Activated CD4-positive, alpha-beta memory T cell treated with anti-CD3 and anti-CD28 coated beads, Interleukin-2, amount 10 ng/mL, durations not matched to agents 7 days and 5 days (primary cell): ENCODE data around the gene RAD50. TPM values are rescaled to one million over a fixed set of nuclear protein-coding genes. Genes with fewer than 3 reads are reported as not detected.
A peak's percentile ranks its signal among the peaks of the same experiment; 100 is the strongest.
"Not testable (repeated sequence)": the region's sequence is repeated elsewhere in the genome, so short reads cannot be mapped to it uniquely, and the experiment has no call there.

ENCODE experiments used
- CTCF ChIA-PET: fragments of 350-600 bp; sonication (Branson Sonifier 250); formaldehyde crosslinking; loops from one replicate; lab custom pipeline; 2021; ENCODE audit warnings: antibody characterized with exemption, inconsistent platforms; lab: Charles Lee
- POLR2A ChIA-PET: fragments of 350-600 bp; sonication (Branson Sonifier 250); formaldehyde crosslinking; loops from one replicate; lab custom pipeline; 2021; ENCODE audit warnings: antibody characterized with exemption; lab: Charles Lee
- DNase-seq: peaks from one replicate; pipeline ENCODE4 v3.0.0-alpha.2; 2020
- H3K27ac Mint-ChIP-seq: one replicate; pipeline ENCODE4 v1.8.0; 2021; ENCODE audit warnings: mild to moderate bottlenecking, mixed read lengths
- H3K27me3 Mint-ChIP-seq: one replicate; pipeline ENCODE4 v1.8.0; 2021; ENCODE audit warnings: mixed read lengths
- H3K36me3 Mint-ChIP-seq: one replicate; pipeline ENCODE4 v1.8.0; 2021; ENCODE audit warnings: low read depth, mixed read lengths
- H3K4me1 Mint-ChIP-seq: one replicate; pipeline ENCODE4 v1.8.0; 2021; ENCODE audit warnings: mixed read lengths
- H3K4me3 Mint-ChIP-seq: one replicate; pipeline ENCODE4 v1.8.0; 2021; ENCODE audit warnings: mild to moderate bottlenecking, mixed read lengths
- H3K9me3 Mint-ChIP-seq: one replicate; pipeline ENCODE4 v1.8.0; 2021; ENCODE audit warnings: mixed read lengths
- total RNA-seq, 2 experiments: library from RNA; stranded (reverse); gene quantifications; one replicate each; pipeline ENCODE4 v1.2.3, GENCODE V29; 2021

RAD50 gene
- total RNA-seq, 2 experiments from 2014 or later, result 35.6 to 38.9 TPM

DNA sequence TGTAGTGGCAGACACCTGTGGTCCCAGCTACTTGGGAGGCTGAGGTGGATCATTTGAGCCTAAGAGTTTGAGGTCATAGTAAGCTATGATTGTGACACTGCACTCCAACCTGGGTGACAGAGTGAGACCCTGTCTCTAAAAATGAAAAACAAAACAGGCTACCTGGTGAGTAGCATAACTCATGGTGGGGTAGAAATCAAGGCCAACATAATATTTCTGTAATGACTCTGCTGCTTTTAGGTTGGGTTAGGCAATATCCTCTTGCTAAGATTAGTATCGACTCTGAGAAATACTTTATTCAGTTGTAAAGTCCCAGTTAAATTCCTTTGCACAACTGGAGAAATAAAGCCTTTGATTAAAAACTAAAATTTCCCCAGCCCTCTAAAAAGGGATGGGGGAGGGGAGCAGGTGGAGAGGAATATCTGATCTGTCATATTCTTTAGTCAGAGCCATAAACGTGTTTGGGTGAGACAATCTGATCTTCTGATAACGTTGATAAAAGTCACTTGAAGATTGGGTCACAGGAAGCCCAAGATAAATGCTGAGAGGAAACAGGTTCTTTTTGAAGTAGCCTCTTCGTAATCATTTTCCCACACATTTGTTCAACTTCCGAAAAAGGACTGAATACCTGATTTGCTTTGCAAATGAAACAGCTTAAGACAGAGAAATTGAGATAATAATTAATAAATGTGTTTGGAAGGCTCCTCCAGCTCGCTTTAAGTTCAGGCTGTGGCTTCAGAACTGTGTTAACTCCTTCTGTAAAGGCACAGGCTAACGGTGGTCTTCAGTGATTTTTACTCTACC lies 132.0 kb downstream of the RAD50 start:
- Mint-ChIP-seq H3K27ac (peak overlapping the region; percentile 83), H3K4me1 (peaks cover 56% of the 10 kb centered on the region), H3K4me3 (no peak overlapping the region), H3K27me3 (peaks cover 4% of the 10 kb centered on the region), H3K9me3 (no peaks in the 10 kb centered on the region), H3K36me3 (peaks cover 13% of the 10 kb centered on the region)
- no peak for DNase-seq
- ChIA-PET CTCF (interaction anchor here (1.0 to 1.4 kb wide), 3 partner anchors 27 to 132 kb away, joined by 3 to 4 read pairs (median 3); partner anchors contain the start of gene CCNI2), POLR2A (interaction anchor here (0.9 to 2.6 kb wide), 11 partner anchors 9 to 191 kb away, joined by 3 to 16 read pairs (median 3); partner anchors contain the start of genes CCNI2, IL13 and IL4)

DNA sequence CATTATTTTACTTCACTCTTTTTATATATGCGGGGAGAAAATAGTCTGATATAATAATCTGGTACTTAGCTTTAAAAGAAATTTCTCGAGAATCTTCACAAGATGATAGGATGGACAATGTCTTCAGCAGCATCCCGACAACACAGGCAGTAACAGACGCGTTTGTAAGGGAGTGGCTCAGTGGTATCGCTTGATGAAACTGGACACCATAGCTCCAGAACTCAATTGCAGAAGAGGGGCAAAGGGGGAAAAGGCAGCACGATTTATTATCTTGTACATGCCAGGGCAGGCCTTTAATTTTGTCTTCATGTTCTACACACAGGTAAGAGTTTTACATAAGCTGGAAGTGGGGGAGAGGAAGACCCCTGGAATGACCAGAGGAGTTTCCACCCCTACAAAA lies 132.7 kb downstream of the RAD50 start:
- Mint-ChIP-seq H3K27ac (no peak overlapping the region), H3K27me3 (peaks cover 4% of the 10 kb centered on the region), H3K36me3 (peaks cover 14% of the 10 kb centered on the region), H3K9me3 (no peaks in the 10 kb centered on the region), H3K4me3 (no peak overlapping the region), H3K4me1 (peaks cover 52% of the 10 kb centered on the region)
- CTCF ChIA-PET, result interaction anchor here (1.0 kb wide), 2 partner anchors 26 to 131 kb away, joined by 3 to 4 read pairs; no protein-coding TSS in a partner anchor
- POLR2A ChIA-PET, result interaction anchor here (0.9 to 2.6 kb wide), 5 partner anchors 9 to 53 kb away, joined by 3 to 16 read pairs (median 3); partner anchors contain the start of genes IL13 and IL4
- DNase-seq, result no peak

DNA sequence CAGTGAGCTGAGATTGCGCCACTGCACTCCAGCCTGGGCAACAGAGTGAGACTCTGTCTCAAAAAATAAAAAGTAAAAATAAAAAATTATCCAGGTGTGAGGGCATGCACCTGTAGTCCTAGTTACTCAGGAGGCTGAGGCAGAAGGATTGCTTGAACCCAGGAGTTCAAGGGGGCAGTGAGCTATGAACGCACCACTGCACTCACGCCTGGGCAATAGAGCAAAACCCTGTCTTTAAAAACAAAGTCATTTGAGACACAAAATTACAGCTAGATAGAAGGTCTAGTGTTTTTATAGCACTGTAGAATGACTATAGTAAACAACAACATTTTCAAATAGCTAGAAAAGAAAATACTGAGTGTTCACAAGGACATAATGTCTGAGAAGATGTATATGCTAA lies 133.4 kb downstream of the RAD50 start:
- Mint-ChIP-seq H3K27ac (no peak overlapping the region), H3K36me3 (peaks cover 14% of the 10 kb centered on the region), H3K9me3 (no peaks in the 10 kb centered on the region), H3K4me3 (no peak overlapping the region), H3K27me3 (peaks cover 2% of the 10 kb centered on the region), H3K4me1 (peaks cover 46% of the 10 kb centered on the region)
- CTCF ChIA-PET, result interaction anchor here (0.5 to 1.1 kb wide), 2 partner anchors 29 to 59 kb away, joined by 3 to 4 read pairs; no protein-coding TSS in a partner anchor
- POLR2A ChIA-PET, result interaction anchor here (1.6 kb wide), 1 partner anchor 49 kb away, joined by 3 read pairs; no protein-coding TSS in a partner anchor
- DNase-seq, result no peak

DNA sequence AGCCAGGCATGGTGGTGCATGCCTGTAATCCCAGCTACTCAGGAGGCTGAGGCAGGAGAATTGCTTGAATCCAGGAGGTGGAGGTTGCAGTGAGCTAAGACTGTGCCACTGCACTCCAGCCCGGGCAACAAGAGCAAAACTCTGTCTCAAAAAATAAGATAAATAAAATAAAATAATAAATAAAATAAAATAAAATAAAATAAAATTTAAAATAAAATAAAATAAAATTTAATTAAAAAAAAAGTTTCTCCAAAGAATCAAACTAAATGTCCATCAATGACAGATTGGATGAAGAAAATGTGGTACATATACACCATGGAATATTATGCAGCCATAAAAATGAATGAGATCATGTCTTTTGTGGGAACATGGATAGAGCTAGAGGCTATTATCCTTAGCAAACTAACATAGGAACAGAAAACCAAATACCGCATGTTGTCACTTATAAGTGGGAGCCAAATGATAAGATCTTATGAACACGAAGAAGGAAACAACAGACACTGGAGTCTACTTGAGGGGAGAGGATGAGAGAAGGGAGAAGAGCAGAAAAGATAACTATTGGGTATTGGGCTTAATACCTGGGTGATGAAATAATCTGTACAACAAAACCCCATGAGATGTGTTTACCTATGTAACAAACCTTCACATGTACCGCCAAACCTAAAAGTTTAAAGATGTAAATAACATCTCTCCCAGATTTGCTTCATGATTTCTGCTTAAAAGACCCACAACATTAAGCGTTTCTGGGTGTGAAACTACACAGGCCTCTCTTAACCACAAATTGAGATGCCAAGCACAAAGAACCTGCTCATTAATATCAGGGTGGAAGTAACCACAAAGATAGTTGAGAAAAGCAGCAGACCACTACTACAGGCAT lies 135.2 kb downstream of the RAD50 start:
- H3K27me3 Mint-ChIP-seq, DNase-seq, H3K4me3 Mint-ChIP-seq, H3K9me3 Mint-ChIP-seq, CTCF ChIA-PET: not testable (repeated sequence)
- peaks cover 11% of the 10 kb centered on the region for H3K36me3 Mint-ChIP-seq
- peaks cover 34% of the 10 kb centered on the region for H3K4me1 Mint-ChIP-seq
- peak overlapping the region; percentile 54 for H3K27ac Mint-ChIP-seq
- POLR2A ChIA-PET, result interaction anchor here (0.6 kb wide), 1 partner anchor 46 kb away, joined by 3 read pairs; no protein-coding TSS in a partner anchor

DNA sequence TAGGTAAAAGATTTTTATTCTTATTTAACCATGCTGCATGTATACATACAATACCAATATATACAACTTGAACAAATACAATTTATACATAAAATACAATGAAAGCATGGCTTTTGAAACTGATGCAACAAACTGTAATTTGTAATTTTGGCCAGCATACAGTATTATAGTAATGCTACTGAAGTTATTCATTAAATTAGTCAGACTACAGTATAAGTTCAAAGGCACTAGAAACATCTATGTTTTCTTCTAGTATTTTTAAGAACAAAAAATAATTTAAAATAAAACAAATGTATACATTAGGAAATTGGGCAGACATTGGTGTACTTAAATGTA lies 135.8 kb downstream of the RAD50 start:
- POLR2A ChIA-PET, result no interaction called here
- H3K27ac Mint-ChIP-seq, result no peak overlapping the region
- no peaks in the 10 kb centered on the region for H3K9me3 Mint-ChIP-seq
- H3K4me1 Mint-ChIP-seq, result peaks cover 32% of the 10 kb centered on the region
- H3K36me3 Mint-ChIP-seq, result peaks cover 12% of the 10 kb centered on the region
- no peak overlapping the region for H3K4me3 Mint-ChIP-seq
- H3K27me3 Mint-ChIP-seq, result peaks cover 2% of the 10 kb centered on the region
- CTCF ChIA-PET, result no interaction called here
- no peak for DNase-seq

Other genes with a start within 250 kb of the RAD50 start
- 1 to 10 TPM; 2.7 to 3.3 TPM for gene SLC22A5, start 187.3 kb upstream of the RAD50 start, total RNA-seq
- 100 to 1,000 TPM; 231 to 239 TPM for gene IRF1, start 66.2 kb upstream of the RAD50 start, total RNA-seq
- 1 to 10 TPM; 2.6 to 3.3 TPM for gene IL5, start 13.5 kb upstream of the RAD50 start, total RNA-seq
- gene IL13, start 101.2 kb downstream of the RAD50 start, total RNA-seq, result 10 to 100 TPM; 32.9 to 36.6 TPM
- gene IL4, start 117.0 kb downstream of the RAD50 start, total RNA-seq, result 10 to 100 TPM in 1 of 2 experiments, 1 to 10 TPM in 1; 7.4 to 12.6 TPM
- 10 to 100 TPM; 16.2 to 19.3 TPM for gene KIF3A, start 180.6 kb downstream of the RAD50 start, total RNA-seq
- gene CCNI2, start 190.4 kb downstream of the RAD50 start, total RNA-seq, result 1 to 10 TPM; 6.4 to 6.7 TPM
- 10 to 100 TPM; 29.7 to 31.8 TPM for gene SEPTIN8, start 220.3 kb downstream of the RAD50 start, total RNA-seq